ENCODE measurements around the gene ANKRD12. TPM values are rescaled to one million over a fixed set of nuclear protein-coding genes. Genes with fewer than 3 reads are reported as not detected.

Gene ANKRD12
- total RNA-seq, 2 experiments from 2014 or later: 65.9 to 66.5 TPM

DNA sequence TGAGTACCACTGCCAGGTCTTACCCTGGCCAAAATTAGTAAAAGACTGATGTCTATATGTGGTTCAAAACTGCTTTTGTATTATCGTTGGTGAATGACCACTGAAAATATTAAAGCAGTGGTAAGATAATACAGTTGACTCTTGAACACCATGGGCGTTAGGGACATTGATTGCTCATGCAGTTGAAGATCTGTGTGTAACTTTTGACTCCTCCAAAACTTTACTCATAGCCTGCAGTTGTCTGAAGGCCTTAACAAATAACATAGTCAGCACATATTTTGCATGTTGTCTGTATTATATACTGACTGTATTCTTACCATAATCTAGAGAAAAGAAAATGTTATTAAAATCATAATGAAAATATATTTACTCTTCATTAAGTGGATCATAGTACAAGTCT is 5.8 kb upstream of the ANKRD12 start:
- ChIA-PET POLR2A (interaction anchor here (0.7 to 0.8 kb wide), 2 partner anchors 18 to 335 kb away, joined by 3 read pairs; no protein-coding TSS in a partner anchor), CTCF (ENCODE audit: unreplicated experiment) (no interaction called here)
- Histone ChIP-seq H3K27ac (ENCODE audit: low read depth, low read length, poor library complexity, severe bottlenecking) (no peak overlapping the region), H3K4me1 (ENCODE audit: insufficient read depth, low read length, poor library complexity, severe bottlenecking) (peaks cover 17% of the 10 kb centered on the region), H3K9me2 (ENCODE audit: insufficient read depth, low read length) (no peaks in the 10 kb centered on the region), H3K4me3 (ENCODE audit: low read depth, low read length, poor library complexity, severe bottlenecking) (no peak overlapping the region), H4K20me1 (ENCODE audit: insufficient read depth, low read length) (no peaks in the 10 kb centered on the region), H3K36me3 (ENCODE audit: insufficient read depth, low read length) (peaks cover 98% of the 10 kb centered on the region), H3K79me2 (ENCODE audit: insufficient read depth, low read depth, low read length) (peaks cover 49% of the 10 kb centered on the region; the same call in 1 of the 2 replicates), H2AFZ (ENCODE audit: low read length) (no peak overlapping the region), H3K4me2 (ENCODE audit: low read length) (no peak overlapping the region), H3K9me3 (ENCODE audit: low read length) (no peaks in the 10 kb centered on the region)
- TF ChIP-seq, protein P1, sequence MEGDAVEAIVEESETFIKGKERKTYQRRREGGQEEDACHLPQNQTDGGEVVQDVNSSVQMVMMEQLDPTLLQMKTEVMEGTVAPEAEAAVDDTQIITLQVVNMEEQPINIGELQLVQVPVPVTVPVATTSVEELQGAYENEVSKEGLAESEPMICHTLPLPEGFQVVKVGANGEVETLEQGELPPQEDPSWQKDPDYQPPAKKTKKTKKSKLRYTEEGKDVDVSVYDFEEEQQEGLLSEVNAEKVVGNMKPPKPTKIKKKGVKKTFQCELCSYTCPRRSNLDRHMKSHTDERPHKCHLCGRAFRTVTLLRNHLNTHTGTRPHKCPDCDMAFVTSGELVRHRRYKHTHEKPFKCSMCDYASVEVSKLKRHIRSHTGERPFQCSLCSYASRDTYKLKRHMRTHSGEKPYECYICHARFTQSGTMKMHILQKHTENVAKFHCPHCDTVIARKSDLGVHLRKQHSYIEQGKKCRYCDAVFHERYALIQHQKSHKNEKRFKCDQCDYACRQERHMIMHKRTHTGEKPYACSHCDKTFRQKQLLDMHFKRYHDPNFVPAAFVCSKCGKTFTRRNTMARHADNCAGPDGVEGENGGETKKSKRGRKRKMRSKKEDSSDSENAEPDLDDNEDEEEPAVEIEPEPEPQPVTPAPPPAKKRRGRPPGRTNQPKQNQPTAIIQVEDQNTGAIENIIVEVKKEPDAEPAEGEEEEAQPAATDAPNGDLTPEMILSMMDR (conservative IDR thresholded peaks at IDR 0.05; ENCODE audit: low read length): no peak
- TF ChIP-seq EZH2phosphoT487 (IDR thresholded peaks at IDR 0.05; ENCODE audit: borderline replicate concordance, low read depth, low read length): no peak
- DNase-seq (ENCODE audit: low spot score): no peak
- intact Hi-C loops (cut with micrococcal nuclease; ENCODE audit: unreplicated experiment): loop anchor here (10.0 kb wide), 1 partner anchor 344 kb away; the partner anchor contains the start of gene RALBP1
- no TSS peak for BruUV-seq (replicated peaks)

DNA sequence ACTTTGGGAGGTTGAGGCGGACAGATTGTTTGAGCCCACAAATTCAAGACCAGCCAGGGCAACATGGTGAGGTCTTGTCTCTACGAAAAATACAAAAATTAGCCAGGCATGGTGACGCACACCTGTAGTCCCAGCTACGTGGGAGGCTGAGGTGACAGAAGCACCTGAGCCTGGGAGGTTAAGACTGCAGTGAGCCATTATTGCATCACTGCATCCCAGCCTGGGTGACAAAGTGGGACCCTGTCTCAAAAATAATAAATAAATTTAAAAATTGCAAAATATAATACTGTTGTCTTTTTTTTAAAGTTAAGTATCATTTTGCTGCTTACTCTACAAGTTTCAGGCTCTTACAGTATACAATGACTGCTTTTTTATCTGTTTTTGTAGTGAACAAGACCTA is 4.0 kb upstream of the ANKRD12 start:
- H4K20me1 ChIP-seq (ENCODE audit: insufficient read depth, low read length): no peaks in the 10 kb centered on the region
- peaks cover 17% of the 10 kb centered on the region for H3K4me1 ChIP-seq (ENCODE audit: insufficient read depth, low read length, poor library complexity, severe bottlenecking)
- ChIA-PET POLR2A (interaction anchor here (0.9 to 1.4 kb wide), 4 partner anchors 10 to 32 kb away, joined by 3 to 9 read pairs (median 3); no protein-coding TSS in a partner anchor), CTCF (ENCODE audit: unreplicated experiment) (no interaction called here)
- no peaks in the 10 kb centered on the region for H3K9me2 ChIP-seq (ENCODE audit: insufficient read depth, low read length)
- H3K4me2 ChIP-seq (ENCODE audit: low read length): no peak overlapping the region
- peaks cover 43% of the 10 kb centered on the region; the same call in 1 of the 2 replicates for H3K79me2 ChIP-seq (ENCODE audit: insufficient read depth, low read depth, low read length)
- no peaks in the 10 kb centered on the region for H3K9me3 ChIP-seq (ENCODE audit: low read length)
- intact Hi-C loops (cut with micrococcal nuclease; ENCODE audit: unreplicated experiment): loop anchor here (10.0 kb wide), 1 partner anchor 342 kb away; the partner anchor contains the start of gene RALBP1
- no peak overlapping the region for H3K27ac ChIP-seq (ENCODE audit: low read depth, low read length, poor library complexity, severe bottlenecking)
- H3K4me3 ChIP-seq (ENCODE audit: low read depth, low read length, poor library complexity, severe bottlenecking): no peak overlapping the region
- no TSS peak for BruUV-seq (replicated peaks)
- no peak overlapping the region for H2AFZ ChIP-seq (ENCODE audit: low read length)
- peaks cover 82% of the 10 kb centered on the region for H3K36me3 ChIP-seq (ENCODE audit: insufficient read depth, low read length)
- TF ChIP-seq, protein P1 (conservative IDR thresholded peaks at IDR 0.05; ENCODE audit: low read length): no peak
- TF ChIP-seq EZH2phosphoT487 (IDR thresholded peaks at IDR 0.05; ENCODE audit: borderline replicate concordance, low read depth, low read length): no peak
- DNase-seq (ENCODE audit: low spot score): no peak

DNA sequence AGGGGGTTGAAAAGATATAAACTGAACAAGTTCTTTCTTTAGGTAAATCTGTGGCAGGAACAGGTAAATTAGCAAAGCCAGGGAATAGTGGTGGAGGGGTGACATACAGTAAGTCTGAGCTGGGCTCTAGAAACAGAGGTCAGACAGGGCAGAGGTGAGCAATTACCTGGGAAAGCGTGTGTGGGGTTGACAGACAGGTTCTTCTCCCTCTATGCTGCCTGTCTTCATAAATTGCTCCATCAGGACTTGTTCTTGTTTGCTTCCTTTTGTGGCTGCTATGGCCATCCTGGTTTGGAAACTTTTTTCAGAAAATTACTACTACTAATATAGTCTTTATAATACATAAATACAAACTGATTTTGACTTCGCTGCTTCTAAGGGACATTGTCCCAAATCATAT is 3.4 kb upstream of the ANKRD12 start:
- peaks cover 76% of the 10 kb centered on the region for H3K36me3 ChIP-seq (ENCODE audit: insufficient read depth, low read length)
- ChIA-PET CTCF (ENCODE audit: unreplicated experiment) (no interaction called here), POLR2A (no interaction called here)
- H3K9me3 ChIP-seq (ENCODE audit: low read length): no peaks in the 10 kb centered on the region
- intact Hi-C loops (cut with micrococcal nuclease; ENCODE audit: unreplicated experiment): loop anchor here (10.0 kb wide), 1 partner anchor 342 kb away; the partner anchor contains the start of gene RALBP1
- no peak overlapping the region for H3K4me3 ChIP-seq (ENCODE audit: low read depth, low read length, poor library complexity, severe bottlenecking)
- no peak overlapping the region for H3K4me2 ChIP-seq (ENCODE audit: low read length)
- peaks cover 17% of the 10 kb centered on the region for H3K4me1 ChIP-seq (ENCODE audit: insufficient read depth, low read length, poor library complexity, severe bottlenecking)
- H3K79me2 ChIP-seq (ENCODE audit: insufficient read depth, low read depth, low read length): peaks cover 49% of the 10 kb centered on the region
- no peaks in the 10 kb centered on the region for H4K20me1 ChIP-seq (ENCODE audit: insufficient read depth, low read length)
- H3K27ac ChIP-seq (ENCODE audit: low read depth, low read length, poor library complexity, severe bottlenecking): no peak overlapping the region
- no TSS peak for BruUV-seq (replicated peaks)
- H2AFZ ChIP-seq (ENCODE audit: low read length): no peak overlapping the region
- TF ChIP-seq EZH2phosphoT487 (IDR thresholded peaks at IDR 0.05; ENCODE audit: borderline replicate concordance, low read depth, low read length): no peak
- TF ChIP-seq, protein P1 (conservative IDR thresholded peaks at IDR 0.05; ENCODE audit: low read length): no peak
- DNase-seq (ENCODE audit: low spot score): no peak
- H3K9me2 ChIP-seq (ENCODE audit: insufficient read depth, low read length): no peaks in the 10 kb centered on the region
